ENCODE data around the gene PRDX3.
A peak's percentile ranks its signal among the peaks of the same experiment; 100 is the strongest.
"Not testable (repeated sequence)": the region's sequence is repeated elsewhere in the genome, so short reads cannot be mapped to it uniquely, and the experiment has no call there.

PRDX3 gene

GRCh38 chr10:119165171-119166117 is 13.2 kb downstream of the PRDX3 start, which contains the start of gene SFXN4:
Gene SFXN4, minus strand, starts transcription at chr10:119165714. Its CDS starts 67 bp downstream, at chr10:119165647.
- DNase-seq (ENCODE audit: low read depth), result peak; percentile 29

- DNase-seq (ENCODE audit: low read depth), result no peak
These were observed 16.0 kb downstream of the PRDX3 start for GRCh38 chr10:119162452-119163092.

- DNase-seq (ENCODE audit: low read depth), result no peak
These were observed 16.7 kb downstream of the PRDX3 start for GRCh38 chr10:119161680-119162451.

- no peak for DNase-seq (ENCODE audit: low read depth)
These were observed 19.3 kb downstream of the PRDX3 start for GRCh38 chr10:119159332-119159731.

- DNase-seq (ENCODE audit: low read depth), result no peak
These were observed 25.0 kb downstream of the PRDX3 start for GRCh38 chr10:119153661-119154060.

GRCh38 chr10:119153041-119153440 is 25.6 kb downstream of the PRDX3 start:
- DNase-seq (ENCODE audit: low read depth), result no peak

- not testable (repeated sequence) for DNase-seq (ENCODE audit: low read depth)
These were observed 27.0 kb downstream of the PRDX3 start for GRCh38 chr10:119151601-119152000.

GRCh38 chr10:119149729-119150128 is 28.9 kb downstream of the PRDX3 start:
- DNase-seq (ENCODE audit: low read depth), result no peak

- DNase-seq (ENCODE audit: low read depth), result no peak
These were observed 29.5 kb downstream of the PRDX3 start for GRCh38 chr10:119149157-119149556.

GRCh38 chr10:119143657-119144056 is 35.0 kb downstream of the PRDX3 start:
- DNase-seq (ENCODE audit: low read depth), result no peak

GRCh38 chr10:119140603-119141245 is 37.9 kb downstream of the PRDX3 start:
- DNase-seq (ENCODE audit: low read depth), result no peak

GRCh38 chr10:119139464-119140067 is 39.0 kb downstream of the PRDX3 start:
- no peak for DNase-seq (ENCODE audit: low read depth)

GRCh38 chr10:119138346-119139306 is 40.0 kb downstream of the PRDX3 start:
- DNase-seq (ENCODE audit: low read depth), result no peak

GRCh38 chr10:119137878-119138277 is 40.7 kb downstream of the PRDX3 start:
- not testable (repeated sequence) for DNase-seq (ENCODE audit: low read depth)

GRCh38 chr10:119136084-119136483 is 42.5 kb downstream of the PRDX3 start:
- DNase-seq (ENCODE audit: low read depth), result no peak

GRCh38 chr10:119135513-119135881 is 43.1 kb downstream of the PRDX3 start:
- no peak for DNase-seq (ENCODE audit: low read depth)

GRCh38 chr10:119133949-119134348 is 44.7 kb downstream of the PRDX3 start:
- DNase-seq (ENCODE audit: low read depth), result no peak

- no peak for DNase-seq (ENCODE audit: low read depth)
These were observed 45.9 kb downstream of the PRDX3 start for GRCh38 chr10:119132521-119133345.

- no peak for DNase-seq (ENCODE audit: low read depth)
These were observed 46.9 kb downstream of the PRDX3 start for GRCh38 chr10:119131512-119132240.

Measured in GM04504 (cell line).